Esophagus squamous epithelium (tissue), 4 donors: ENCODE measurements around the gene CSTPP1.

Source experiments
- CTCF ChIP-seq, 6 experiments: fragments of 450-650 bp in 4 of 6; fragments of 200-600 bp in 2 of 6; sonication (generic) in 2 of 6; IDR thresholded peaks; one replicate each; pipeline ENCODE4 v1.5.1; 2016 to 2019; ENCODE audit warnings: antibody characterized with exemption in 6 of 6, mild to moderate bottlenecking in 4 of 6, moderate library complexity in 4 of 6
- POLR2A ChIP-seq, 4 donors: fragments of 450-650 bp; IDR thresholded peaks; one replicate each; pipeline ENCODE4 v1.6.1; 2017; ENCODE audit warnings: antibody characterized with exemption in 4 of 4, mild to moderate bottlenecking in 4 of 4, moderate library complexity in 3 of 4

DNA sequence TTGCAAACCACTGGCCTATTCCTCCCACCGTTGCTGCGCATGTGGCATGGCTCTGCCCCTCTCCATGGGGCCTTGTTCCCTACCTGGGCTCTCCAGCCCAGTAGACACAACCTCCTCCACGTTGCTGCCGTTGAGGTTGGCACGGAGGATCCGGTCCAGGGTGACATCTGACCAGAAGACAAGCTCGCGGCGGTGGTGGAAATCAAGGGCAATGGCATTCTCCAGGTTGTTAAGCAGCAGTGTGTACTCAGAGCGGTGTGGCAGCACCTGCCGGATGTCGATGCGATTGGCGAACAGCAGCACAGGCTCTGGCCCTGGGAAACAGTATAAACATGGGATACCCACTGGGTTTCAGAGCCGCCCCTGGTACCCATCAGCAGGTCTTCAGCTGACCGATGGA lies 42.1 kb upstream of the CSTPP1 start:
- TF ChIP-seq CTCF (IDR thresholded peaks at IDR 0.05) = no peak
- TF ChIP-seq POLR2A (IDR thresholded peaks at IDR 0.05) = no peak
